ENCODE measurements around the gene TAF4.

Gene TAF4

DNA sequence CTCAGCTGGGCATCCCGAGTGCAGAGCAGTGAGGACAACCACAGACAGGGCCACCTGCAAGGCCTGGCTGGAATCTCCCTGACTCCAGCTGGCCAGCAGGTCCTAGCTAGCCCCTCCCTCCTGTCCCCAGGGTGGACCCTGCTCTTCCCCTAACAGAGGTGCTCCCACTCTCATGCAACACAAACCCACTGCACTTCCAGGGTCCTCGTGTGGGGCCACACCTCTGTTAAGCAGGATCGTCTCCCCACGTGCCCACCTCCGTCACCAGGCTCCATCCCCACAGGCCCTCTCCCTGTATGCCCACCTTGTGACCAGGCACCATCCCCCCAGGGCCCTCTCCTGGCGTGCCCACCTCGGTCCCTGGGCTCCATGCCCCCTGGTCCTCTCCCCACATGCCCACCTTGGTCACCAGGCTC, 17.3 kb downstream of the TAF4 start:
- H2AFZ ChIP-seq (ENCODE audit: low read depth, low read length, severe bottlenecking), result no peak overlapping the region
- no peaks in the 10 kb centered on the region for H3K9me2 ChIP-seq (replicated peaks; ENCODE audit: insufficient read depth, low read length)
- H3K27ac ChIP-seq (ENCODE audit: low read depth, low read length), result no peak overlapping the region
- H4K20me1 ChIP-seq (ENCODE audit: low read depth, low read length), result 0 out of 2 replicates have a peak, but pooled peaks cover 4% of the 10 kb centered on the region
- no peak overlapping the region for H3K9ac ChIP-seq (ENCODE audit: low read length)
- peaks cover 51% of the 10 kb centered on the region for H3K79me2 ChIP-seq (ENCODE audit: insufficient read depth, low read length)
- no peak overlapping the region for H3K4me2 ChIP-seq (ENCODE audit: low read depth, low read length, poor library complexity, severe bottlenecking)
- H3K27me3 ChIP-seq (ENCODE audit: low read length), result no peaks in the 10 kb centered on the region
- H3K4me3 ChIP-seq (ENCODE audit: insufficient read depth, low read length, poor library complexity, severe bottlenecking), result no peak overlapping the region
- no peaks in the 10 kb centered on the region for H3F3A ChIP-seq (ENCODE audit: insufficient read depth)
- no peak for TF ChIP-seq EZH2phosphoT487 (conservative IDR thresholded peaks at IDR 0.05; ENCODE audit: low read length)
- TF ChIP-seq, protein P1, sequence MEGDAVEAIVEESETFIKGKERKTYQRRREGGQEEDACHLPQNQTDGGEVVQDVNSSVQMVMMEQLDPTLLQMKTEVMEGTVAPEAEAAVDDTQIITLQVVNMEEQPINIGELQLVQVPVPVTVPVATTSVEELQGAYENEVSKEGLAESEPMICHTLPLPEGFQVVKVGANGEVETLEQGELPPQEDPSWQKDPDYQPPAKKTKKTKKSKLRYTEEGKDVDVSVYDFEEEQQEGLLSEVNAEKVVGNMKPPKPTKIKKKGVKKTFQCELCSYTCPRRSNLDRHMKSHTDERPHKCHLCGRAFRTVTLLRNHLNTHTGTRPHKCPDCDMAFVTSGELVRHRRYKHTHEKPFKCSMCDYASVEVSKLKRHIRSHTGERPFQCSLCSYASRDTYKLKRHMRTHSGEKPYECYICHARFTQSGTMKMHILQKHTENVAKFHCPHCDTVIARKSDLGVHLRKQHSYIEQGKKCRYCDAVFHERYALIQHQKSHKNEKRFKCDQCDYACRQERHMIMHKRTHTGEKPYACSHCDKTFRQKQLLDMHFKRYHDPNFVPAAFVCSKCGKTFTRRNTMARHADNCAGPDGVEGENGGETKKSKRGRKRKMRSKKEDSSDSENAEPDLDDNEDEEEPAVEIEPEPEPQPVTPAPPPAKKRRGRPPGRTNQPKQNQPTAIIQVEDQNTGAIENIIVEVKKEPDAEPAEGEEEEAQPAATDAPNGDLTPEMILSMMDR (IDR thresholded peaks at IDR 0.05; ENCODE audit: insufficient read depth, low read length, poor library complexity, severe bottlenecking), result no peak
- no peaks in the 10 kb centered on the region for H3K36me3 ChIP-seq (ENCODE audit: low read length)
- no peaks in the 10 kb centered on the region for H3K9me3 ChIP-seq (ENCODE audit: insufficient read depth, low read length)

DNA sequence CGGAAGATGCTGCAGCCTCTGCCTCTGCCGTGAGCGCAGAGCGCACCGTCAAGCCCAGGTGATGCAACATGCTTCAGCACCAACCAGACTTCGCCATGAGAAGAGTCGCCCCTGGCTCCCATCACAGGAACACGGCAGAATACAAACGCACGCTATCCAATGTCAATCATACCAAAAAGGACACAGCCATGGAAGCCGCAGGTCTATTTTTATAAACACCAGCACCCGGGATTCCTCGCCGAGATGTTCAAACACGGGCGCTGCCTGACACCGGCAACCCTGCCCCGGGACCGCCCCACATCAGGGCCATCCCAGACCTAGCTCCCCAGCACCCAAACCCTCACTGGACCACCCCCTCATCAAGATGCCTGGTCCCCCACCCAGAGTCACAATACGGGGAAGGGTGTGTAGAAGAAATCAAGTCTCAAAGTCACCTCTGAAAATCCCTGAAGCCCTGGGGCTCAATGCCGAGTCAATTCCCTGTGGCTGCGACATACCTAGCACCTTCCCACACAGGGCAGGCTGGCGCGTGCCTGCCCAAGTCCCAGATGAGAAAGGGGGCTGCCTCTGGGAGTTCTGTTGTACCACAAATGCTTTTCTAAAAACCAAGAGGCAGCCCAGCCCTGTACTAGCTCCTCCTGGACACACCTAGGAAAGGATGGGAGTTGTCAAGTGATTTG, 17.9 kb downstream of the TAF4 start:
- Histone ChIP-seq H3K27ac (ENCODE audit: low read depth, low read length) (no peak overlapping the region), H2AFZ (ENCODE audit: low read depth, low read length, severe bottlenecking) (no peak overlapping the region), H3K4me3 (ENCODE audit: insufficient read depth, low read length, poor library complexity, severe bottlenecking) (no peak overlapping the region), H3K9me2 (replicated peaks; ENCODE audit: insufficient read depth, low read length) (no peaks in the 10 kb centered on the region), H3K9ac (ENCODE audit: low read length) (no peak overlapping the region), H3K27me3 (ENCODE audit: low read length) (no peaks in the 10 kb centered on the region), H3K4me2 (ENCODE audit: low read depth, low read length, poor library complexity, severe bottlenecking) (no peak overlapping the region), H3K9me3 (ENCODE audit: insufficient read depth, low read length) (no peaks in the 10 kb centered on the region), H3K79me2 (ENCODE audit: insufficient read depth, low read length) (peaks cover 46% of the 10 kb centered on the region), H4K20me1 (ENCODE audit: low read depth, low read length) (0 out of 2 replicates have a peak, but pooled peaks cover 4% of the 10 kb centered on the region), H3K36me3 (ENCODE audit: low read length) (no peaks in the 10 kb centered on the region), H3F3A (ENCODE audit: insufficient read depth) (no peaks in the 10 kb centered on the region)
- TF ChIP-seq, protein P1 (IDR thresholded peaks at IDR 0.05; ENCODE audit: insufficient read depth, low read length, poor library complexity, severe bottlenecking), result no peak
- TF ChIP-seq EZH2phosphoT487 (conservative IDR thresholded peaks at IDR 0.05; ENCODE audit: low read length), result no peak

DNA sequence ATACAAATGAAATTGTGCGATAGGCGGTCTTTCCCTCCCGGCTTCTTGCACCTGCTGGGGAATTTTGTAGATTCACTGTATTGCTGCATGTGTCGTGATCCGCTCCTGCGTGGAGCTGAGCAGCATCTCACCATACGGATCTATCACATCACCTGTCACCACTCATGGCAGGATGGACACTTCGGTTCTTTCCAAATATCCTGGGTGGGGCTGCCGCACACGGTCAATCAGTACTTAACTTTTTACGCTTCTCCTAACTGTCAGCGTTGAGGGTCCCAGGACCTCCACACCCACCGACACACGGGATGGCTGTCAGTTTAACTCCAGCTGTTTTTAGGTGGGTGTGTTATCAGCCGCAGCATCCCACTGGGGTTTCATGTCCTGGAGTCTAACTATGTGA, 19.2 kb downstream of the TAF4 start:
- H3K79me2 ChIP-seq (ENCODE audit: insufficient read depth, low read length), result peaks cover 46% of the 10 kb centered on the region
- no peaks in the 10 kb centered on the region for H3K9me3 ChIP-seq (ENCODE audit: insufficient read depth, low read length)
- no peak overlapping the region for H3K27ac ChIP-seq (ENCODE audit: low read depth, low read length)
- 0 out of 2 replicates have a peak, but pooled peaks cover 4% of the 10 kb centered on the region for H4K20me1 ChIP-seq (ENCODE audit: low read depth, low read length)
- no peak overlapping the region for H3K4me2 ChIP-seq (ENCODE audit: low read depth, low read length, poor library complexity, severe bottlenecking)
- no peaks in the 10 kb centered on the region for H3K9me2 ChIP-seq (replicated peaks; ENCODE audit: insufficient read depth, low read length)
- TF ChIP-seq, protein P1 (IDR thresholded peaks at IDR 0.05; ENCODE audit: insufficient read depth, low read length, poor library complexity, severe bottlenecking), result no peak
- no peak for TF ChIP-seq EZH2phosphoT487 (conservative IDR thresholded peaks at IDR 0.05; ENCODE audit: low read length)
- no peak overlapping the region for H3K4me3 ChIP-seq (ENCODE audit: insufficient read depth, low read length, poor library complexity, severe bottlenecking)
- no peak overlapping the region for H3K9ac ChIP-seq (ENCODE audit: low read length)
- H3K27me3 ChIP-seq (ENCODE audit: low read length), result no peaks in the 10 kb centered on the region
- H2AFZ ChIP-seq (ENCODE audit: low read depth, low read length, severe bottlenecking), result no peak overlapping the region
- no peaks in the 10 kb centered on the region for H3K36me3 ChIP-seq (ENCODE audit: low read length)
- H3F3A ChIP-seq (ENCODE audit: insufficient read depth), result no peaks in the 10 kb centered on the region
